GM19372 (cell line): Measurements from ENCODE around the gene PRR12.

ENCODE experiments used
- ATAC-seq: cut with Tn5 transposase; IDR thresholded peaks from one replicate; pipeline ENCODE4 v1.9.1; 2021; ENCODE audit warnings: mild to moderate bottlenecking, low read depth, moderate library complexity; ENCODE audit not compliant: unreplicated experiment

Gene PRR12

GRCh38 chr19:49664171-49665035, 73.4 kb downstream of the PRR12 start:
- ATAC-seq = no peak

DNA sequence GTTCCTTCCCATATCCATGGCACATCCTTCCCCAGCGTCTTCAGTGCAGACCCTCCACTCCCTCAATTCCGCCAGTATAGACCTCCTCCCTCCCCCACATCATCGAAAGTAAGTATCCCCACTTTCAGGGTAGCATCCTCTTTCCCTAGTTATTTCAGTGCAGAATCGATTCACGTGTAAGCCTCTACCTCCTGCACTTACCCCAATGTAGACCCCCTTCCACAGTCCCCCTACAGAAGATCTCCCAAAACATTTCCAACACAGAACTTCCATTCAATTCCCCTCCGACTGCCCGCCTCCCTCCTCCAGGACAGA, 74.0 kb downstream of the PRR12 start:
- no peak for ATAC-seq

- peak; percentile 84 for ATAC-seq
Measured at GRCh38 chr19:49665351-49666119, 74.6 kb downstream of the PRR12 start, which contains the start of the genes BCL2L12 and IRF3. TSS of gene BCL2L12 (plus strand) at chr19:49665933. CDS start at chr19:49666693, 760 bp downstream. TSS of gene IRF3 (minus strand) at chr19:49665857. CDS start at chr19:49664838, 1,019 bp downstream.

DNA sequence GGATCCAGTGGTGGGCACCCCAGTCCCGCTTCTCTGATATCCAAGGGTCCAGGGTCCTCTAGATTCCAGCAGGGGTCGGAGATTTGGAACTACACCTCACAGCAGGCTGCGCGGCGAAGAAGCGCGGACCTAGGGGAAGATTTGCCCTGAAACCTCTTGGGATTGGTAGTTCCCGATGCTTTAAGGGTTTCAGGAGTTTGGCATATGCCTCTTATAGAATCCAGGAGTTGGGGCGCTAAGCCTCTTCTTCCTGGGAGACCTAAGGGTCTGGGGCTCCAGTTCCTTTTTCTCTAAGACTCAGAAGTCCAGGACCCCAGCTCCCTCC, 75.1 kb downstream of the PRR12 start:
- no peak for ATAC-seq

- ATAC-seq = no peak
Measured at GRCh38 chr19:49667473-49667872, 76.5 kb downstream of the PRR12 start.

- no peak for ATAC-seq
Measured at GRCh38 chr19:49669516-49669915, 78.5 kb downstream of the PRR12 start.

DNA sequence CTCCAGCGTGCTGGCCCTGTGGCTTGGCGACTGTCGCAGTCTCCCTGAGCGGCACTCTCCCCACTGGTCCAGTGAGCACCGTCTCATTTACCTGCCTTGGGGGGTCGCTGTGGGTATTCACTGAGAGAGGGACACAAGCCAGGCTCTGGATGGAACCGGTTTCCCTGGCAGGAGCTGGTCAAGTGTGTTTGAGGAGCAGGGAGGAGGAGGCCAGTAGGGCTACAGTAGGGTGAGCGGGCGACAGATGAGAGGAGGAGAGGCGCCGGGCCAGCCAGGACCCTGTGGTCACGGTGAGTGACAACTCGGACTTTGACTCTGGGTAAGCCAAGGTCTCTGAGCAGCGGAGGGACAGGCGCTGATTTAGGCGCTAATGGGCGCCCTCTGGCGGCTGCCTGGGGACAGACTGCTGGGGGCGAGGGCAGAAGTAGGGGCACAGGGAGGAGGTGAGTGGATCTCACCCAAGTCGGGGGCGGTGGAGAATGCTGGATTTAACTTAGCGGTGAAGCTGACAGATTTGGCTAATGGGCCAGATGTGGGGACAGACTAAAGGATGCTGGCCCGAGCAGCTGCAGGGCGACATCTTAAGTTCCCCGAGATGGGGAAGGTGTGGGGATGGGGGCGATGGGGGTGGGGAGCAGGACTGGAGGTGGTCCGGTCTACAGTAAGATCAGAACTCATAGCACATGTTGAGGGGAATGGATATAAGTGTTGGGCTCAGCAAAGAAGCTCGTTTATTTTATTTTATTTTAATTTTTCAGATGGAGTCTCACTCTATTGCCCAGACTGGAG, 81.3 kb downstream of the PRR12 start:
- ATAC-seq = no peak
